C4-2B (cell line): Measurements from ENCODE around the gene KRT39.

Experiments used
- H3K27ac ChIP-seq: fragments of 450-650 bp; 2 replicates; pipeline ENCODE4 v1.5.1; 2017
- ZFX ChIP-seq: fragments of 450-650 bp; IDR thresholded peaks from 2 replicates; pipeline ENCODE4 v1.6.1; 2017
- TF ChIP-seq, protein P1 (sequence below): fragments of 450-650 bp; conservative IDR thresholded peaks from 2 replicates; pipeline ENCODE4 v1.5.1; 2017; ENCODE audit warnings: mild to moderate bottlenecking

Gene KRT39

GRCh38 chr17:40980117-40980516 lies 13.4 kb upstream of the KRT39 start:
- TF ChIP-seq, protein P1, sequence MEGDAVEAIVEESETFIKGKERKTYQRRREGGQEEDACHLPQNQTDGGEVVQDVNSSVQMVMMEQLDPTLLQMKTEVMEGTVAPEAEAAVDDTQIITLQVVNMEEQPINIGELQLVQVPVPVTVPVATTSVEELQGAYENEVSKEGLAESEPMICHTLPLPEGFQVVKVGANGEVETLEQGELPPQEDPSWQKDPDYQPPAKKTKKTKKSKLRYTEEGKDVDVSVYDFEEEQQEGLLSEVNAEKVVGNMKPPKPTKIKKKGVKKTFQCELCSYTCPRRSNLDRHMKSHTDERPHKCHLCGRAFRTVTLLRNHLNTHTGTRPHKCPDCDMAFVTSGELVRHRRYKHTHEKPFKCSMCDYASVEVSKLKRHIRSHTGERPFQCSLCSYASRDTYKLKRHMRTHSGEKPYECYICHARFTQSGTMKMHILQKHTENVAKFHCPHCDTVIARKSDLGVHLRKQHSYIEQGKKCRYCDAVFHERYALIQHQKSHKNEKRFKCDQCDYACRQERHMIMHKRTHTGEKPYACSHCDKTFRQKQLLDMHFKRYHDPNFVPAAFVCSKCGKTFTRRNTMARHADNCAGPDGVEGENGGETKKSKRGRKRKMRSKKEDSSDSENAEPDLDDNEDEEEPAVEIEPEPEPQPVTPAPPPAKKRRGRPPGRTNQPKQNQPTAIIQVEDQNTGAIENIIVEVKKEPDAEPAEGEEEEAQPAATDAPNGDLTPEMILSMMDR, result no peak
- TF ChIP-seq ZFX, result no peak

DNA sequence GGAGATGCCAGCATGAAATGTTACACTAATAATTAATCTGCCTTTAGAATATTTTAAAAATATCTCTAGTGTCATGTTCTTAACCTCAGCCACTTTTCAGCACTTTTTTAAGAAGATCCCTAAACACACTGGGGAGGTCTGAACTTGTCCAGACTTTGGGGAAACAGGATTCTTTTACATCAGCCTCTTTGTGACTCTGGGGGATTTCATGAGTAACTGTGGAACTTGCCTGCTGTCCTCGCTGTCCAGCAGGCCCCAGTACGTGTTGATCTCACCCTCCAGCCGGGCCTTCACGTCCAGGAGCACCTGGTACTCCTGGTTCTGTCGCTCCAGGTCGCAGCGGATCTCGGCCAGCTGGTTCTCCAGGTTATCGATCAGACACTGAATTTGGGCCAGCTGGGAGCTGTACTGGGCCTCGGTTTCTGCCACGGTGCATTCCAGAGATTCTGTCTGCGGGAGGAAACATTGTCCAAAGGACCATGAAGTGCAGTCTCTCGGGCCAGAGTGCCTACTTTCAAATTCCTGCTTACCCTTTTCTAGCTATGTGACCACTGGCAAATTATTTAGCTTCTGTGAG lies 11.9 kb upstream of the KRT39 start:
- no peak overlapping the region for H3K27ac ChIP-seq
- no peak for TF ChIP-seq ZFX
- TF ChIP-seq, protein P1, result no peak

More at GRCh38 chr17:40980117-40980516, 13.4 kb upstream of the KRT39 start:
- H3K27ac ChIP-seq, result no peak overlapping the region

DNA sequence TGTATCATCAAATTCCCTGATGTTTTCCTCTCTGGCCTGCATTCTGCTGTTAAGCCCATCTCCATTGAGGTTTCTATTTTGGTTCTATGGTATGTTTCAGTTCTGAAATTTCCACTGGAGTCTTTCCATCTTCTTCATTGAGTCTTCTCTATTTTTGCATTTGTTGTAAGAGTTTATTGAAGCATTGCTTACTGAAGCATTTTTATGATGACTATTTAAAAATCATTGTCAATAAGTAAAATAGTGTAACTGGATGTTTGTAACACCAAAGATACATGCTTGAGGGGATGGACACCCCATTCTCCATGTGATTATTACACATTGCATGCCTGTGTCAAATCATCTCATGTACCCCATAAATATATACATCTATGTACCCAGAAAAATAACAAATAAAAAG lies 8.8 kb upstream of the KRT39 start:
- H3K27ac ChIP-seq, result no peak overlapping the region
- TF ChIP-seq, protein P1, result no peak
- TF ChIP-seq ZFX, result no peak

DNA sequence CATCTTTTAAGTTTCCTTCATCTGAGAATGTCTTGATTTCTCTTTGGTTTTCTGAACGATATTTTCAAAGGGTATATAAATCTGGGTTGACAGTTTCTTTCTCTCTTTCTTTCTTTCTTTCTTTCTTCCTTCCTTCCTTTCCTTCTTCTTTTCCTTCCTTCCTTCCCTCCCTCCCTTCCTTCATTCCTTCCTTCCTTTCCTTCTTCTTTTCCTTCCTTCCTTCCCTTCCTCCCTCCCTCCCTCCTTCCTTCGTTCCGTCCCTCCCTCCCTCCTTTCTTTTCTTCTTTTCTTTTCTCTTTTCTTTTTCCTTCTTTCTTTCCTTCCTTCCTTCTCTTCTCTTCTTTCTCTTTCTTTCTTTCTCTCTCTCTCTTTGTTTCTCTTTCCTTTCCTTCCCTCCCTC lies 7.6 kb upstream of the KRT39 start:
- TF ChIP-seq ZFX, result no peak
- TF ChIP-seq, protein P1, result no peak

DNA sequence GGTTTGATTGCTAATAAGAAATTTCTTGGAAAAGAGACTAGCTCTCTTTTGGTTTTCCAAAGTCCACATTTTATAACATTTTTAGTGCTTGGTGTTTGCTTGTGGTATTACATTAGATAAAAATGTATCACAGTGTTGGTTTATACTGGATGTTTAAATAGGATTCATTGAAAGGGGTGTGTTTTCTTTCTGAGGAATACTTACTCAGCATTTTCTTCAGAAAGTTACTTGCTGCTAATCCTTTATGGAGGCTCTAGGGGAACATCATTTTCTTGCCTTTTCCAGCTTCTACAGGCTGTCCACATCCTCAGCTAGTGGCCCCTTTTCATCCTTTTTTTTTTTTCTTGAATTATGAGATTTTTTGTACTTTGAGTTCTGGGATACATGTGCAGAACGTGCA lies 834 bp upstream of the KRT39 start:
- no peak overlapping the region for H3K27ac ChIP-seq
- TF ChIP-seq, protein P1, result no peak
- TF ChIP-seq ZFX, result no peak

More for the DNA sequence above, 7.6 kb upstream of the KRT39 start:
- H3K27ac ChIP-seq, result no peak overlapping the region

DNA sequence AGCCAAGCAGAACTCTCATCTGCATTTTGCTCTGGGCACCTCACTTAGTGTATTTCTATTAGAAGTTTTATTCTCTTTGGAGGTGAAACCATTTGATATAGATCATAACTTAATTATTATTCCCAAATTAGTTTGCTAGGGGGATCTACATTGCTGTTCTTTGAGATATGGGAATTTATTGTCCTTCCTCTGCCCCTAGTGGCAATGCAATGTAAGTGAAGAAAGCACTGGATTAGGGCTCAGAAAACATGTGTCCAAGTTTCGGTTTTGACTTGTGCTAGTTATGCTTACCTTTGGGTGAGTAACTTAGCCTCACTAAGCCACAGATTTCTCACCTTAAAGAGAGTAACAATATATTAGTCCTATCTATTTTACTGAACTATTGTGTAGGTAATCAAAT lies 2.9 kb downstream of the KRT39 start:
- no peak overlapping the region for H3K27ac ChIP-seq
- TF ChIP-seq, protein P1, result peak; percentile 88
- TF ChIP-seq ZFX, result no peak

DNA sequence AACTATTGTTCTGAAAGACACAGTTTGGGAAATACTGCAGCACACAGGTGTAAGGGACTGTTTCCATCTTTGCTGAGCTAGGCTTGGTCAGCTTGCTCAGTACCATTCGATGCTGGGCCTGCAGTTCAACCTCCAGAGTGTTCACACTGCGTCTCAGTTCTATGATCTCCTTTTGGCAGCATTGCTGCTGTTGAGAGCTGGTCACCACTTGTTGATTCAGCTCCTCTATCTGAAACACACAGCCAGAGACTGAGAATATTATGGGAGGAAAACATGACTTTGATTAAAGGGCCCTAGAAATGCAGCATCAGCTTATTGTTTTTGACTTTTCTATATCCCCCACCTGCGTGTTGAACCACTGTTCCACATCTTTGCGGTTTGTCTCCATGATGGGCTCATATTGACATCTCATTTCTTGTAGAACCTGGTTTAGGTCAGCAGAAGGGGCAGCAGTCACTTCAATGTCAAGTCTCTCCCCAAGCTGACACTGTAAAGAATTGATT lies 4.6 kb downstream of the KRT39 start:
- TF ChIP-seq, protein P1, result no peak
- TF ChIP-seq ZFX, result no peak

More for the DNA sequence above, 4.6 kb downstream of the KRT39 start:
- no peak overlapping the region for H3K27ac ChIP-seq
